Neural cell (in vitro differentiated cells): ENCODE results near the gene SPOCK1. TPM values are rescaled to one million over a fixed set of nuclear protein-coding genes. Genes with fewer than 3 reads are reported as not detected.

Source experiments
- H2AFZ ChIP-seq: fragments of 200-600, 300-800 bp; sonication (generic), shearing (Covaris generic); 2 replicates; pipeline ENCODE4 v1.6.0; 2014; ENCODE audit warnings: low read depth, mild to moderate bottlenecking, antibody characterized with exemption, low read length, moderate library complexity
- H3F3A ChIP-seq: fragments of 200-600 bp; shearing (Covaris generic); 2 replicates; pipeline ENCODE4 v1.6.1; 2016; ENCODE audit warnings: mild to moderate bottlenecking, moderate library complexity, mixed read lengths, antibody characterized with exemption, low read length; ENCODE audit not compliant: insufficient read depth, poor library complexity, severe bottlenecking
- H3K27ac ChIP-seq: fragments of 200-600, 300-800 bp; sonication (generic), shearing (Covaris generic); 2 replicates; pipeline ENCODE4 v1.5.1; 2014; ENCODE audit warnings: mild to moderate bottlenecking, low read length, moderate library complexity
- H3K27me3 ChIP-seq: fragments of 300-800, 200-600 bp; sonication (generic), shearing (Covaris generic); 2 replicates; pipeline ENCODE4 v1.6.0; 2014; ENCODE audit warnings: mild to moderate bottlenecking, low read depth, low read length, moderate library complexity; ENCODE audit not compliant: insufficient read depth
- H3K36me3 ChIP-seq: fragments of 300-800, 200-600 bp; sonication (generic), shearing (Covaris generic); 2 replicates; pipeline ENCODE4 v1.5.1; 2014; ENCODE audit warnings: mild to moderate bottlenecking, antibody characterized with exemption, low read length, moderate library complexity; ENCODE audit not compliant: insufficient read depth
- H3K4me2 ChIP-seq: fragments of 300-800, 200-600 bp; sonication (generic), shearing (Covaris generic); 2 replicates; pipeline ENCODE4 v1.6.0; 2014; ENCODE audit warnings: mild to moderate bottlenecking, low read length
- H3K4me3 ChIP-seq: fragments of 300-800, 200-600 bp; sonication (generic), shearing (Covaris generic); 2 replicates; pipeline ENCODE4 v1.5.1; 2014; ENCODE audit warnings: mild to moderate bottlenecking, low read length, moderate library complexity
- H3K79me2 ChIP-seq: fragments of 200-600 bp; shearing (Covaris generic); replicated peaks from 2 replicates; pipeline ENCODE4 v1.6.0; 2014; ENCODE audit warnings: mild to moderate bottlenecking, low read length, moderate library complexity; ENCODE audit not compliant: insufficient read depth
- H3K9ac ChIP-seq: fragments of 300-800, 200-600 bp; sonication (generic), shearing (Covaris generic); 2 replicates; pipeline ENCODE4 v1.6.1; 2016; ENCODE audit warnings: mild to moderate bottlenecking, low read length, mixed read lengths
- H3K9me2 ChIP-seq: fragments of 200-600 bp; shearing (Covaris generic); 2 replicates; pipeline ENCODE4 v1.6.1; 2016; ENCODE audit warnings: mild to moderate bottlenecking, low read length, mixed read lengths; ENCODE audit not compliant: insufficient read depth
- H3K9me3 ChIP-seq: fragments of 200-600, 300-800 bp; sonication (generic), shearing (Covaris generic); 2 replicates; pipeline ENCODE4 v1.6.1; 2016; ENCODE audit warnings: mild to moderate bottlenecking, mixed run types, low read length, moderate library complexity, mixed read lengths
- H4K20me1 ChIP-seq: fragments of 200-600 bp; shearing (Covaris generic); 2 replicates; pipeline ENCODE4 v1.6.1; 2016; ENCODE audit warnings: mild to moderate bottlenecking, mixed run types; ENCODE audit not compliant: insufficient read depth
- CTCF ChIP-seq: fragments of 450-650 bp; IDR thresholded peaks from 2 replicates; pipeline ENCODE4 v1.5.1; 2014; ENCODE audit warnings: antibody characterized with exemption, mild to moderate bottlenecking, moderate library complexity; ENCODE audit not compliant: poor library complexity, severe bottlenecking
- EP300 ChIP-seq: fragments of 450-650 bp; conservative IDR thresholded peaks from 2 replicates; pipeline ENCODE4 v1.6.1; 2014; ENCODE audit warnings: antibody characterized with exemption, mild to moderate bottlenecking, moderate library complexity; ENCODE audit not compliant: poor library complexity, severe bottlenecking
- EZH2 ChIP-seq: fragments of 200-600, 300-800 bp; shearing (Covaris generic), sonication (generic); IDR thresholded peaks from 2 replicates; pipeline ENCODE4 v1.6.1; 2014; ENCODE audit warnings: antibody characterized with exemption, low read length, borderline replicate concordance, mild to moderate bottlenecking; ENCODE audit not compliant: insufficient read depth, poor library complexity, severe bottlenecking
- MXI1 ChIP-seq: fragments of 450-650 bp; conservative IDR thresholded peaks from 2 replicates; pipeline ENCODE4 v1.6.1; 2014; ENCODE audit warnings: antibody characterized with exemption, mild to moderate bottlenecking; ENCODE audit not compliant: poor library complexity, severe bottlenecking
- POLR2AphosphoS5 ChIP-seq: IDR thresholded peaks from 2 replicates; pipeline ENCODE4 v1.6.1; 2012
- RAD21 ChIP-seq: fragments of 450-650 bp; conservative IDR thresholded peaks from 2 replicates; pipeline ENCODE4 v1.6.1; 2014; ENCODE audit warnings: antibody characterized with exemption, mild to moderate bottlenecking, moderate library complexity
- REST ChIP-seq: IDR thresholded peaks from 2 replicates; pipeline ENCODE4 v1.6.1; 2012; ENCODE audit warnings: borderline replicate concordance
- SMC3 ChIP-seq: fragments of 450-650 bp; conservative IDR thresholded peaks from 2 replicates; pipeline ENCODE4 v1.6.1; 2014; ENCODE audit warnings: antibody characterized with exemption, mild to moderate bottlenecking, moderate library complexity; ENCODE audit not compliant: poor library complexity
- TAF1 ChIP-seq: IDR thresholded peaks from 2 replicates; pipeline ENCODE4 v1.6.1; 2012; ENCODE audit warnings: low read depth
- polyA plus RNA-seq: library from polyadenylated mRNA; depleted of rRNA; stranded (reverse); fragments of >200 nt; gene quantifications from 2 replicates; pipeline ENCODE4 v1.2.3, GENCODE V29; 2014

Gene SPOCK1
- polyA plus RNA-seq, 1 donor from 2014 or later: 33.6 TPM

- H3K9me3 ChIP-seq: no peaks in the 10 kb centered on the region
- H3K4me3 ChIP-seq: no peak overlapping the region
- H3K36me3 ChIP-seq: no peaks in the 10 kb centered on the region
- H3F3A ChIP-seq: peaks cover 4% of the 10 kb centered on the region
- no peak overlapping the region for H3K4me2 ChIP-seq
- no peaks in the 10 kb centered on the region for H3K27me3 ChIP-seq
- no peaks in the 10 kb centered on the region for H4K20me1 ChIP-seq
- no peak overlapping the region for H2AFZ ChIP-seq
- TF ChIP-seq TAF1: no peak
- TF ChIP-seq EZH2: no peak
- no peak for TF ChIP-seq MXI1
- no peak for TF ChIP-seq EP300
- TF ChIP-seq CTCF: no peak
- H3K9ac ChIP-seq: no peak overlapping the region
- no peaks in the 10 kb centered on the region for H3K9me2 ChIP-seq
- H3K79me2 ChIP-seq: peaks cover 21% of the 10 kb centered on the region
- H3K27ac ChIP-seq: no peak overlapping the region
Measured at GRCh38 chr5:137492331-137492730, 6.8 kb downstream of the SPOCK1 start.

GRCh38 chr5:137491121-137491520, 8.0 kb downstream of the SPOCK1 start:
- no peak overlapping the region for H3K4me2 ChIP-seq
- no peak overlapping the region for H3K27ac ChIP-seq

GRCh38 chr5:137490591-137490990, 8.5 kb downstream of the SPOCK1 start:
- Histone ChIP-seq H3K27me3 (no peaks in the 10 kb centered on the region), H3K4me2 (no peak overlapping the region), H3K4me3 (no peak overlapping the region), H3K36me3 (no peaks in the 10 kb centered on the region), H3K9me3 (no peaks in the 10 kb centered on the region), H3F3A (peaks cover 4% of the 10 kb centered on the region), H3K27ac (no peak overlapping the region), H3K79me2 (peaks cover 10% of the 10 kb centered on the region), H3K9ac (no peak overlapping the region), H3K9me2 (no peaks in the 10 kb centered on the region), H4K20me1 (no peaks in the 10 kb centered on the region), H2AFZ (no peak overlapping the region)
- TF ChIP-seq MXI1 (no peak), EZH2 (no peak), EP300 (no peak), POLR2AphosphoS5 (no peak), TAF1 (no peak), SMC3 (no peak), REST (no peak), CTCF (no peak), RAD21 (no peak)

More at GRCh38 chr5:137491121-137491520, 8.0 kb downstream of the SPOCK1 start:
- no peaks in the 10 kb centered on the region for H3K27me3 ChIP-seq
- TF ChIP-seq POLR2AphosphoS5 (peak; percentile 82), EP300 (no peak)
- H3K4me3 ChIP-seq: no peak overlapping the region
- H3K79me2 ChIP-seq: peaks cover 13% of the 10 kb centered on the region
- H3K36me3 ChIP-seq: no peaks in the 10 kb centered on the region
- peaks cover 4% of the 10 kb centered on the region for H3F3A ChIP-seq
- H4K20me1 ChIP-seq: no peaks in the 10 kb centered on the region
- H3K9ac ChIP-seq: no peak overlapping the region
- no peaks in the 10 kb centered on the region for H3K9me2 ChIP-seq
- no peaks in the 10 kb centered on the region for H3K9me3 ChIP-seq
- no peak overlapping the region for H2AFZ ChIP-seq
